NCI-H2029 treated with DMSO at 0.1 percent for 48 hours (cell line): Measurements from ENCODE around the gene CELF4.

Experiments
- DNase-seq: peaks from one replicate; lab custom pipeline; 2025; lab: John Stamatoyannopoulos, UW

The CELF4 gene

DNA sequence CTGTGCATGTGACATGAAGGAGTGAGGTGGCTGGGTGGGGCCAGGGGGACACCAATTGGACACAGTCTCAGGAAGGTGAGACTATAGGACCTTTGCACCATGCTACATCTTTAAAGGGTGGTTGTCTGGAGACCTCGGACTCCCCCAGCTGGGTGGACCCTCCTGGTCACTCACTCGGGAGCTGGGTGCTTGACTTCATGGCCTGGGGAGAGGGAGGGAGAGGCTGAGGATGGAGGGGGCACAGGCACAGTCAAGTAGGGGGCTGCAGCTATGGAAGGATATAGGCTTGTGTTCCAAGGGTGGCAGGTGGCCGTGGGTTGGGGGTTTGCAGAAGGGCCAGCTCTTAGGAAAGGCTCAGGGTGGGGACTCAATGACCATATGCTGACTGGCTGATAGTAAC lies 7.1 kb upstream of the CELF4 start:
- DNase-seq: no peak

DNA sequence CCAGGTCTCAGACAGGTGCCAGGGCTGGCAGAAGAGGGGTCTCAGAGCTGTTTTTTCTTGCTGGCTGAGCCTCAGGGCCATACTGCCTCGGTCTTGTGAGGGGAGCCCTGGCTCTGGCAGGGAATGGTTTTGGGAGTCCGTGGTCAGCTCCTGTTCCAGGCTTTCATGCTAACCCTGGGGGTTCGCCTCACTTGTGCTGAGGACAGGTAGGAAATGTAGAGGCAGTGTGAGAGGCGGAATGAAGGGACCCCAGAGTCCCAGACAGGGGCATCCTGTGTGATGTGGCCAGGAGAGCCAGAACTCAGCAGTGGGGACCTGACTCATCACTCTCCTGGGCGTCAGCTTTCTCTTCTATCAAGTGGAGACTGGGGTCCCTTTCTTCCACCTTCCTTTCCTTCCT lies 5.7 kb upstream of the CELF4 start:
- DNase-seq: no peak

DNA sequence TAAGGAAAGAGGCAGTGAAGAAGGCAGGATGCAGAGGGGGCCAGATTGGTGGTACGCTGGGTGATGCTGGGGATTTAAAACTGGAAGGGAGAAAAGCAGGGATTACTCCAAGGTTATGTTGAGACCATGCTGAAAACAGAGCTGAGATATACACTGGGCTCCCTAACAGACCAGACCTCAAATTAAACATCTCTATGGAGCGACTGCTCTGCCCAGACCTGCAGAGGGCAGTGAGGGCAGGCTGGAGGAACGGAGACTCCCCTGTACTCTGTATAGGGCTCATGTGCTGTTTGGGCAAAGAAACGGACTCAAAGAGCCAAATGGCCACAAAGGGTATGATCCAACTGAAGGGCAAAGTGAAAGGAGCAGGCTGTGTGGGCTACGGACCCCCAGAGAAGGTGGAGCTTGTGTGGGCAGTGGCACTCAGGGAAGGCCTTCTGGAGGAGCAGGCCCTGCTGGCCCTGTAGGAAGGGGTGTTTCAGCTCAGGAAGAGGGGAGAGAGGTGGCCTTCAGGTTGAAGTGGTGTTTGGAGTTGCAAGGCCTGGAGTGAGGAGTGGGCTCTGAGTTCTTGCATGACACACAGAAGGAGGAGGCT lies 4.8 kb upstream of the CELF4 start:
- no peak for DNase-seq

DNA sequence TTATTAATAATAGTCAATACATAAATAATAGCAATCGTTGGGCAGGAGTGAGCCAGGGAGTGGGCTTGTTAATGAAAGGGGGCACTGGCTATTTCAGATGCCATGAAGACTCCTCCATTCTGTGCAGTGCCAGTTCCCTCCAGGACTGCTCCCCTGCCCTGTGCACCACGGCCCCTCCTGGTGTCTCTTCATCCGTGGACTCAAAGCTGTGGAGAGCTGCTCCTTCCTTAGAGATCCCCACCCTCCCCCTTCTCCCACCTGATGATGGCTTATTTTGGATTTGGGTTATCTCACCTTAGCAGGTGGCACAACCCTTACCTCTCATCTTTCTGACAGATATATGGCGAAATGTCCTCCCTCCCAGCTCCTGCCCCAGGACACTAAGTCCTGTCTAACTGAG lies 3.1 kb upstream of the CELF4 start:
- no peak for DNase-seq

DNA sequence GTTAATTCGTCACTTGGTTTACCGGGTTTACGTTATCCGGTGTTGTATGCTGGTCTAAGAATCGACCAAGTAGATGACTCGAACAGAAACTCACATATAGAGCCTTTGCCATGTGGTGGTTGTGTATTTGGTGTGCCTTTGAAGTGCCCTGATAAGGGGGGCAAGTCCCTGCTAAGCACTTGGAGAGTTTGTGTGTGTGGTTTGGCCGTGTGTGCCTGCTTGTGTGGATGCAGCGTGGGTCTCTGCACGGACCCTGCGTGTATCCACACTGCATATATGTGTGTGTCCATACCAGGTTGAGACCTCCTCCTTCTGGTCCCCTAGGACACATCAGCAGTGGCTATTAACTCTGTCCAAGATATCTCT lies 2.4 kb upstream of the CELF4 start:
- DNase-seq: no peak

DNA sequence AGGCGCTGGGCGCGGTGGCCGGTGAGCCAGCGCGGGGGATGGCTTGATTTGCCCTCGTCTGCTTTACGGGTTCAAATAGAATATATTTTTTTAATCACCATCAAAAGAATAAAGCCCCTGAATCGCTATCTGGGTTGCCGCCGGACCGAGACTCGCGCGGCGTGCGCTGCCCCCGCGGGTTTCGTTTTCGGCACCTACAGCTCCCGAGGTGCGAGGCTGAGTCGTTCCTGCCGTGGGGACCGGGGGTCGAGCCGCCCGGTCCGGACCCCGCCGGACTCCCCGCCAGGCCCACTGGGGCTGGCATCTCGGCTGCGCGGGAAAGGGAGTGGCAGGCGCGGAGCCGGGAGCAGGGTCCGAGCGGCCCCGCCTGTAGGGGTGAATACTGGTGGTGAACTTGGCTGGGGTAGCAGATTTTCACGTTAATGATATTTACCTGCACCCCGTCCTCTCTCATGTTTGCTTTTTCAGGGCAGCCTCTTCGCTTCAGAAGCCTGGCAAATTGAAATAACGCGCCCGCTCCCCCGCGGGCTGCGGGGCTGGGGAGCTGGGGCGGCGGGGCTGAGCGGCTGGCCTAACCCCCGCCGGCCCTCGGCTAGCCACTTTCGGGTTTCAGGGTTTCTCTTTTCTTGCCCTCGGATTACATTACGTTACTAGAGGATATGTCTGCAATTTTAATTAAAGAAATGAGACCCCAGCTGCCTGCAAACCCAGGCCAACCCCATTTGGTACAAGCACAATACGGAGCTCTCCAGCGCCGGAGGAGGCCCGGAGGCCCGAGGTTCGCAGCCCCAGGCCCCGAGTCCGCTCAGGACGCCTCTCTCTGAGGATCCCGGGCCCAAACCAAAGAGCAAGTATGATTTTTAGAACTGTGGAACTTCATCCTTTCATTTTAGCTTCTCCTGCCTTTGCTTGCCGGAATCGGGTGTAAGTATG lies 1.7 kb upstream of the CELF4 start:
- no peak for DNase-seq

DNA sequence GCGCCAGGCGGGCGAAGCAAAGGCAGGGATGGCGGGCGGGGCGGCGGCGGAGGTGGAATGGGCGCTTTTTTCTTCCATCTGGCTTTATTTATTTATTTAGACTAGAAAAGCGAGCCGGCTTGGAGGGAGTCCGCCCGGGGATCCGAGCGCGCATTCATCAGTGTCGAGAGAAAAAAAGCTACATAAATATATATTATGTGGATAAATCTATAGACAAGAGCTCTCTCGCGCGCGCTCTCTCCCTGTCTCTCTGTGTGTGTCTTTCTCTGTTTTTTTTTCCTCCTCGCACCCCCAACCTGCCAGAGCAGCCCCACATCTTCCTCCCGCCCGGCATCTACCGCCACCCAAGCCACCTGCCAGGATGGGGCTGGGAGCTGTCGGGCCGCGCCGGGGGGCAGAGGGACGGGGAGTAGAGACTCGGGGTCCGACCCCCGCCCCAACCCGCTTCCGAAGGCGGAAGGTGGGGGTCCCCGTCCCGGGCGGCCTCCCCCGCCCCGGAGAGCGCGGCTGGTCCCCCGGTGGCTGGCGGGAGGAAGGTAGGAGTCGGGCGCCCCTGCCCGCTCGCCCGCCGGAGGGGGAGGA lies 972 bp upstream of the CELF4 start:
- no peak for DNase-seq

DNA sequence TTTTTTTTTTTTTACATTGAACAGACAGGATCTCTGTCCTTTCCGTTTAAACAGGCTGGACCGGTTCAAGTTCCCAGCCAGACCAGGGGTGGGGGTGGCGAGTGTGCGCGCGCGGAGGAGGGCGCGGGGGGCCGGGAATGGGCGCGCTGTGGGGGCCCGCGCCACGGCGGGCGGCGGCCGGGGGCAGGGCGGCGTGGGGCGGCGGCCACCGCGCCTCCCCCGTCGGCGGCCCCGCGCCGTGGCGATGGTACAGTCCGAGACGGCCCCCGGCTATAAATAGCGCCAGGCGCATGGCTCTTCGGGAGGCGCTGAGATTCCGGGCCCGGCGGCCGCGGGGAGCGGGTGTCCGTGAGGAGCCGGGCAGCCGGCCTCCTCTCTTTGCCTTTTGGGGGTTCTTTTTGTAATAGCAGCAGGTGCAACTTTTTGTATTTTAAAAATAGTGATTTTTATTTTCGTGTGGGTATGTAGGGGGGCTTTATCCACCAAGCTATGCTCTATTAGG lies 430 bp upstream of the CELF4 start:
- no peak for DNase-seq

DNA sequence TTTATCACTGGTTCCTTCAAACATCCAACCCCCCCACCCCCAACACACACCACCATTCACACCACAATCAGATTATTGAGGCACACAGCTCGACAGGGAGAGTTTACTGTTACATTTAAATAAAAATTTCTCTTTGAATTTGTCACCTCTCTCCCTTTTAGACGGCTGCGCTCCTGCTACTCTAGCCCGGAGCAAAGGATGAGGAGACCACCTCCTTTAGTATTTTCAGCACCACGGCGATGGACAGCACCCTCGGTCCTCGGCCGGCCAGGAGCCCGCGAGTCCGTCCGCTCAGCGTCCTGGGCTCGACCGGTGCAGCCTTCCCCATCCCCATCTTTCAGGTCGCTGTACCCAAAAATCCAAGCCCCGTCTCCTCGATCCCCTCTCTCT lies 892 bp downstream of the CELF4 start:
- no peak for DNase-seq

DNA sequence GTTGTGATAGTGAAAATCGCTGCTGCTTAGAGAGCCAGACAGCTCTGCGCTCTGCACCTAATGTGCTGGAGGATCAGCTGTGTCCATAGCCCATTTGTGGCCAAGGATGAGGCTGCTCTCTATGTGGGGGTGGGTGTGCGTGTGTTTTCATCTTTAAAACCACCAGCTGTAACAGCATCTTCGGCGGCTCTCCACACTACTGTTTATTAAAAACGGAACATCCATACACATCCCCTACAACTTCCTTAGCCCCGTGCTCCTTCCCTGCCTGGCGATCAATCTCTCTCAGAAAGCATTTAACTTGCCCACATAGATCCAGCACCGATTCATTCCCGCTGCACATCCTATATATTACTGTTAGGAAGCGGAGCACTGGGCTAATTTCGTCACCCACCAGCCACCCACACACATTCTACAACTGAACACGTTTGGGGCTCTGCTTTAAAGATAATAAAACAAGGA lies 1.6 kb downstream of the CELF4 start:
- no peak for DNase-seq

DNA sequence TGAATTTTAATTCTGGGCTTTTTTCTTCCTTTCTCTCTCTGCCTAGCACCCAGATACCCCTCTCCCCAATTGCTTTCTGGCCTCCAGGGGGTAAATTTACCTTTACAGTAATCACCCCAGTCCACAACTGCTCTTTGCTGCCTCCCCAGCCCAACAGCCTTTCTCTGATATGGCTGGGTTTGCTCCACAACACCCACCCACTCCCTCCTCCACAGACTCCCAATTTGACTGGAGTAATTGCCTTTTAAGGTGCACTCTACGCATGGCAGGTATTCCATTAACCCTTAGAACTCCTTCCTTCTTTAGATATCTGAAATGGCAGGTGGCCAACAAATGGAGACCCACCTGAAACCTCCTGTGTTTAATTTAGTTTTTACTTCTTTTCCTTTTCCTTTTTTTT lies 3.6 kb downstream of the CELF4 start:
- DNase-seq: no peak

DNA sequence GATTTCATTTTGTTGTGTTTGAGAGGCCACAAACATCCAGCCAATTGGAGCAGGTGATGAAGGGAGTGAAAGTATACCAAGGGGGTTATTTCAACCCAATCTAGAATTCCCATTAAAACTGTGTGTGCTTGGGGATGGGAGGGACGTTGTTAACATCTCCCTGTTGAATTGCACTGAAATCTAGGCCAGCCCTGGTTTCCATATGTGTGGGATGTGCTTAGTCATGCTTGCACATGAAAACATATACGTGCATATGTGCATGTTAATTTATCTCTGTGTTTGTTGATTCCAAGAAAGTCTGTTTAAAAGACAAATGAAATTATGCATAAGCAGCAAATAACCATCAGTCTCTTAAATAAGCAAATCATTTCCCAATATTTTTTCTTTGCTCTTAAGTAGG lies 5.6 kb downstream of the CELF4 start:
- DNase-seq: no peak

DNA sequence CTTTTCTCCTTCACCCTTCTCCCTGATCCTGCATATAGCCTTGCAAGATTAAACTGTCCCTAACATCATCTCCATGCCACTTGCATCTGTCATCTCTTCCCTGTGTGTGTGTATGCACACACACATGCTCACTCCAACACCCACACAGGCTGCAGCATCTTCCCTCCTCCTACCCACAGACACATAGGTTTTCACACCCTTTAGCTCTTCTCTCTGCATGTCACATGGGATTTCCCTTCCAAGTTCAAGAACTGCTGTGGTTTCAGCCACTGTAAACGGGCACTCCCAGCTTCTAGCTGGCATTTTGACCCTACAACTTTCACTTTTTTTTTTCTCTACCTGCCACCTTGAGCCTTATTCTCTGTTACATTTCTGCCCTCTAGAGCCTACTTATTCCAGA lies 6.4 kb downstream of the CELF4 start:
- DNase-seq: no peak

DNA sequence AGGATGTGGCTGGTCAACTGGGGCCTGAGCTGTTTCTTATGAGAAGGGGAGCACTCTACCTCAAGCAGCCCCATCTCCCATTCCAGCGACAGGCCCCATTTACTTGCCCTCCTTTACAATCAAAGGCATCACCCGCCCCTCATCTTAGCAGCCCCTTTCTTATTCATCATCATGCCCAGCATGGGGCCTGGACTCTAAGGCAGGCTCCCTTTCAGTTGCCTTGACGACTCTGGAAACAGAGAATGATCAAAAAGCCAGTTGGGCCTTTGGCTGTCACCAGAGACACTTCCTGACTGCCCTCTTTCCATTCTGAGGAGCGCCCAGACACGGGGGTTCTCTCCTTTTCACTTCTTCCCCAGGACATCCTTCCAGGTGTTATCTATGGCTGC lies 11.2 kb downstream of the CELF4 start:
- DNase-seq: no peak

DNA sequence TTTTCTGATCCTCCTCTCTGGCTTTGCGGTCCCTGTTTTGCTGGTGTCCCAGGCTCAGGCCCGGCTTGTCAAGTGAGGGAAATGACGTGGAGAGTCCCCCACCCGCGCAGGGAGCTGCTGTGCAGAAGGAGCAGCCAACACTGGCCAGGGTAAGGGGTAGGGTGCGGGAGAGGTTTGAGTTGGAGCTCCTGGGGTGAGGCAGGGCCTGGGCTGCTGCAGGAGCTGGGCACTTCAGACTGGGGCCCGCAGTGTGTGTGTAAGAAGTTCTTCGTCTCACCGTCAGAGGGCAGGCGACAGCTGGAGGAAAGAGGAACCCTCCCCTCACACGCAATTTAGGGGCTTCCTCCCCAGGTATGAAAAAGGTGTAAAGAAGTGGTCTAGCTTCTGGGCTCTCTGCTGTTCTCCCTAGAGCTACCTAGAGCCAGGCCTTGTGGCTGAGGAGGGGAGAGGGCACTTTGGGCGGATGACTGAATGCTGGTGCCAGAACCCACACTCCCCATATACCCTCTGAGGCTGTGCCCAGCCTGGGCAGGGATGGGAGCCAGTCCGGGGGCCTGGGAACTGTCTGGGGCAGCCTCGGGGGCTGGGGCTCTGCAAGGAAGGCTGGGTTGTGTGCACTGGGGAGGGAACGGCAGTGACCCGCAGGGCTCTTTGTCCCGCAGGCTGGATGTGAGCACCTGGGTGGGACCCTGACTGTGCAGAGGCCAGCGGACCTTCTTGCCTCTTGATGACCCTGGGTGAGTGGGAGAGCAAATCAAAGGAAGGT lies 11.8 kb downstream of the CELF4 start:
- DNase-seq: no peak

DNA sequence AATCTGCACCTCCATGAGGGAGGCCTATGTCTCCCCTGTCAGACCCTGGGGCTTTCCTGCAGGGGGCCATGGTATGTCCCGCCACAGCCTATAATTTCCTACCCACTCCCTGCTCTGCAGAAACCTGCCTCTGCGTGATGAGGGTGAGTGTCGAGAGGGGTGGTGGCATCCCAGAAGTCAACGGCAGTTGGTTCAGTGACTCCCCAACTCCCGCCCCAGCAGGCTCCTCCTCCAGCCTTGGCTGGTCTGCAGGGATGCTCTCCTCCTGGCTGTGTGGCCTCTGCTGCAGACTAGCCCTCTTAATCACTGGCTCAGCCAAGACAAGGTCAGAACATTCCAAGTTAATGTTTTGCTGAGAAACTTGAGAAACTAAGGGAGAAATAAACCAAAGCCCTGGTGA lies 13.3 kb downstream of the CELF4 start:
- DNase-seq: no peak

DNA sequence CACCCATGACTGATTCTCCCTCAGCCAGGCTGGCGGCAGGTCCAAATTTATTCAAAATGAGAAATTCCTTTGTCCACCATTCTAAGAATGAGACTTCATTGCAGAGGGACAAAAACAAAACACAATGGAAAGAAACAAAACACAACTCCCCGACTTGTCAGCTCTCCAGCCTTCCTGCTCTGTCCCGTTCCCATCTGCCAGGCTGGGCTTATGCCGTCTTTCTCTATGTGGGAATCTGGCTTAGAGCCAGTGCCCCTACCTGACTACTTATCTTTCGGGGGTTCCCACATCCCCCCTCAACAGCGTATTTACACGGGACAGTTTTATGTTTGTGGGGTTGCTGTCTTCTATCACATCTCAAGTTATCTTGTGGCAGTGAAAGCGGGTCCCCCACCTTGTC lies 13.8 kb downstream of the CELF4 start:
- no peak for DNase-seq

DNA sequence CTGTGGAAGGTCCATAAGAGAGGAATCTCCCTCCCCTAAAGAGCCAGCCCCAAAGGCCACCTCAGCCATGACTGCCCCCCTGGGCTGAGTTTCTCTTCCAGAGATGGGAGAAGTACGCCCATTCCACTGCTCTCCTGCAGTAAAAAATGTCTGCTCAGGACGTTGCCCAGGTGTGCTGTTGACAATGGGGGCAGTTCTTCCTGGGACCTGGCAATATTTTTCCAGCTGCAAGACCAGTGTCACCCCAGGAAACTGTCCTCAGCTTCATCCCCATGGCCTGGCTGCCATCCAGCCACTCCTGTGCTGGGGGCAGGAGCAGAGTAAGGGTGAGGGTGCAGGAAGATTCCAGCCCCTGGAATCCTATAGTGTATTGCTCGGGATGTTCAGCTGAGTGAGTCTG lies 14.3 kb downstream of the CELF4 start:
- DNase-seq: no peak

DNA sequence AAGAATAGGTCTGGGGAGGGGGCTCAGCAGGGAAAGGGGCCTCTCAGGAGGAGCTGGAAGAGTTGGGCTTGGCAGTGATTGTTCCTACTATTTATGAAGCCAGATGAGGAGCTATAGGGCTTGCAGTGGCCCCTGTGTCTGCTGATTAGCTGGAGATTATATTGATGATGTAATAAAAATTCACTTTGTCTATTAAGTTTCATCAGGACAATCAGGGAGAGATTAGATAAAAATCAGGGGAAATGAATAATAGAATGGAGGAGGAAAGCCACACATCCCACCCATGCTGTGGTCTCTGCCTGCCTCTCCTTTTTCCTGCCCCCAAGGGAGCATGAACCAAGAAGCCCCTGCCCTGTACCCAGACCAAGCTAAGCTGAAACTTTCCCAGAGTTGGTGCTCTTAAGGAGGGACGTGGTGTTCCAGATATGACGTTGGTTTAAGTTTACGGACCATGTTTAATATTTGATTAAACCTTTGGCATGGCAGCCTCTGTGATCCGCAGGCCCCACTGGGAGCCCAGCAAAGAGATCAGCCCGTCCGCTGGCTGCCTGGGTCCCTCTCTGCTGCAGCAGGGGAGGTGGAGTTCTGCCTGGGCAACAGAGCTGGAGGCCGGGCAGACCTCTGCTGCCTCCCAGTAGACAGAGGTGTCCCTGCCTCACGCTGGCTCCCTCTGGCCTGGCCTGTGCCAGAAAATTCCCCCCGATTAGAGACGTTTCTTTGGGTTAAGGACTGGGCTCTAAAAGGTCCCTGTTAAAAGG lies 15.3 kb downstream of the CELF4 start:
- DNase-seq: no peak

DNA sequence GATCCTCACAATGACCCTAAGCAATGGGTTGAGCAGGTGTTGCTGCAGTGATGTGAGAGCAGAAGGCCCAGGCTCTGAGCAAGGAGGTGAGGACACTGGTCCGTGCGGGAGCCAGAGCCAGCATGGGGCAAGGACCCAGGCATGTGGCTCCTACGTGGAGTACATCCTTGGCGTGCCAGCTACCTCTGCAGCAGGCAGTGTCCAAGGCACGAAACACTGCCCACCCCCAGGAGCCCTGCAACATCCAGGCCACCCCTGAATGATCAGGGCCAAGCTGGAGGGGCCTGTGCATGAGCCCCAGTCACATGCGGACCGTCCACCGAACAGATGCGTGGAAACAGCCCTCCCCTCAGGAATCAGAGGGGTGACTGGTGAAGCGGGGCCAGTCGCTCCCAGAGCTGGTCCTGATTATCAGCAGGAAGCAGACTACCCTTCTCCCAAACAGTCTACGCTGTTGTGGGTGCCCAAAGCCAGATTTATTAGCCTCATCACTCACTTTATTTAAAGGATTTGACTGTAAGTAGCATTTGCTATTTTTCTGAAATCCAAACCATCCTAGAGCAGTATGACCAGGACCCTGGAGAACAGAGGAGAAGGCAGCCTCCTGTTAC lies 16.8 kb downstream of the CELF4 start:
- DNase-seq: no peak

DNA sequence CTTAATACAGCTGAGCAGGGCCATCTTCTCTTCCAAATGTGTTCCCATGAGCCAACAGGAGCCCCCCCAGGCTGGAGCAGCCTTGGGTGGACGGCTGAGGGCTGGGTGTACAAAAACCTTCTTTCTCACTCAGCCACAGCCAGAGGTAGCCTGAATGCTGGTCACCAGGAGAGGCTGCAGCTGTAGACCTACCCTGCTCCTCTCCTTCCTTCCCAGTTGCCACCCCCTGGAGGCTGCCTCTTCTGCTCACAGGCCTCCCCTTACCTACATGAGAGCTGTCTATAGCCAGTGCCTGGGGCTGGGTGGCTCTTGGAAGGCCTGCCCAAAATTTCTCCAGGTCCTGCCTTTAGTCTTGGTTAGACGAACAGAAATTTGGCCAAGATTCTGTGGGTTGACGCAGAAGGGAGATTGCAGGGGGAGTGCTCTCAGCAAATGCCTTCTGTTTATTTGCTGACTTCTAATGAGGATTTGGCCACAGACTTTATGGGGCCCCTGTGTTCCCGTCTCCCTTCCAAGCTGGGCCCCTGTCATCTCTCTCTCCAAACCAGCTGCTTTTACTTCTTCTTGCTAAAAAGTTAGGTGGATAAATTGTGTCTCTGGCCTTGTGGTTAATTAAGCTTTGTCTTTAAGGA lies 18.3 kb downstream of the CELF4 start:
- no peak for DNase-seq
